Measurements from ENCODE around the gene COPS3.

Gene COPS3

DNA sequence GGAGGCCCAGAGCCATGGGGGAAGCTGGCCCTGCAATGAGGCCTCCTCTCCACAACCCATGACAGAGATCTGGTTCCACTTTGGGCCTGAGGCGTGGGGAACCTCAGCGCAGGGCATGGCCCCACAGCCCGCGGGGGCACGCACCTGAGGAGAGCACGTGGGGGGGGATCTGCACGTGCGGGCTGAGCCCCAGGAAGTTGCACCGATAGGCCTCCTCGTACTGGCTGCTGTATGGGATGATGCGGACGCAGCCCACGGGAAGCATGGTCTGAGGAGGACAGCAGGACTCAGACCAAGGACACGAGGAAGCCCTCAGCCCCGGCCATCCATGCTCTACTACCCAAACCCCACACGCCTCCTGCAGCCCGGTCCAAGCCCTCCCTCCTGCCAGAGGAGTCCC, 64.8 kb downstream of the COPS3 start:
- no peak for DNase-seq (ENCODE audit: low spot score)

- no peak for DNase-seq (ENCODE audit: low spot score)
Measured at GRCh38 chr17:17215575-17215974, 65.5 kb downstream of the COPS3 start.

- no peak for DNase-seq (ENCODE audit: low spot score)
Measured at GRCh38 chr17:17214646-17215436, 66.2 kb downstream of the COPS3 start.

GRCh38 chr17:17213775-17214174, 67.3 kb downstream of the COPS3 start:
- DNase-seq (ENCODE audit: low spot score), result no peak

- no peak for DNase-seq (ENCODE audit: low spot score)
Measured at GRCh38 chr17:17207998-17208397, 73.0 kb downstream of the COPS3 start.

- DNase-seq (ENCODE audit: low spot score), result no peak
Measured at GRCh38 chr17:17206913-17207335, 74.1 kb downstream of the COPS3 start.

GRCh38 chr17:17206124-17206912, 74.7 kb downstream of the COPS3 start, which contains the start of gene PLD6:
TSS of gene PLD6 (minus strand) at chr17:17206333. CDS start at chr17:17206286, 47 bp downstream.
- peak; percentile 85 for DNase-seq (ENCODE audit: low spot score)

GRCh38 chr17:17205368-17206123, 75.5 kb downstream of the COPS3 start:
- peak; percentile 28 for DNase-seq (ENCODE audit: low spot score)

GRCh38 chr17:17204635-17205231, 76.3 kb downstream of the COPS3 start:
- DNase-seq (ENCODE audit: low spot score), result no peak

DNA sequence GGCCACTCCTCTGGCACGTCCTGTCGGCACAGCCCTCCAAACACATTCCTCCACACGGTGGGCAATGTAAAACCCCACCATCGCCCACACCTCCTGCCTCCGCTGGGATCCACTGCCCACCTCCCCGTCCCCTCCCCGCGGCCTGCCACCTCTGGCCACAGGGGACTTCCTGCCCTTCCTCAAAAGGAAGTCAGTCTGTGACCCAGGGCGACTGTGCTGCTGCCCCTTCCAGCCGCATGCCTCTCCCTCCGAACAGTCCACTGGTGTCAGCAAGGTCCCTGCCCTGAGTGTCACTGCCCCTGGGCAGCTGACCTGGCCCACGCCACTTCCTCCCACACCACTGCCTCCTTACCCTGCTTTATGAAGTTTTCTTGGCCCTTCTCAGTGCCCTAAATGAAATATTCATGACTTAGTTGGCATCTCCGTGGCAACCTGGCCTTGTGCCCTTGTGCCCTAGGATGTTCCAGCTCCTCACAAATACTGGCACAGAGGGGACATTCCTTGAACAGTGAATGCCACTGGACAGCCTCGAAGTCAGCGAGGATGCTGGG, 76.9 kb downstream of the COPS3 start:
- no peak for DNase-seq (ENCODE audit: low spot score)

DNA sequence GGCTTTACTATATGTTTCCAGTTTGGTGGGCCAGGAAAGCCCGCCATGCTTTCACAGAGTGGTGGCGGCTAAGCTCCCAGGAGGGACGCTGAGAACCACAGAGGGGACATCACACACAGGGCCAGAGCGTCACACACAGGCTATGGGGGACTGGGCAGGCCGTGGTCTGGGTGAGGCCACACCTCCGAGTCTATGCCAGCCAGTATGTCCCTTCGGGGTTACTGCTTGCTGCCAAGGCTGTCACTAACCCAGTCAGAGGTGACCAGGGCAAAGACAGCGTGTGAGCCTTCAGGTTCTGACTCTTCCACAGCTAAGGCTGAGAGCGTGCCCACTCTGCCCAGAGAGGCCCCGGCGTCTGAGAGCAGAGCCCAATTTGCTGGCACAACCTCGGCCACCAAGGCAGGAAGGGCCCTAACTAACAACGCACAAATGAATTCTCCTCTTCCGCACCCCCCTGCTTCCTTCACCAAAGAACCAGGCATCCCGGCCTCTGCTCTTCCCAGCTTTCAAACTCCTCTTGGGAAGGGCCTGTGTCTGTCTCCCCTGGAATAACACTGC, 77.8 kb downstream of the COPS3 start:
- DNase-seq (ENCODE audit: low spot score), result no peak

DNA sequence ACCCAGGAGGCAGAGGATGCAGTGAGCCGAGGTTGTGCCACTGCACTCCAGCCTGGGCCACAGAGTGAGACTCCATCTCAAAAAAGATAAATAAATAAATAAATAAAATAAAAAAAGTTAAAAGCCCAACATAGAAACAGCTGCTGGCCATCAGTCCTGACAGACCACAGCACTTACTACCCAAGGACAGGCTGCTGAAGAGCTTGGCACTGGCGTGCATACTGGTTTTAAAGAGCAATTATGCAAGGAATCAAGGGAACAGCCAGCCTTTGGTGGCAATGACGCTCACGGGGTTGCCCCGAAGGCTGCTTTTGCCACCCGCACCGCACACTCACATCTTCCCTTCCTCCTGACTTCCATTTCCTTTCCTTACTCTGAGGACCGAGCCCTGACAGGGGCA, 79.1 kb downstream of the COPS3 start:
- no peak for DNase-seq (ENCODE audit: low spot score)

- DNase-seq (ENCODE audit: low spot score), result no peak
Measured at GRCh38 chr17:17201271-17201670, 79.8 kb downstream of the COPS3 start.

- no peak for DNase-seq (ENCODE audit: low spot score)
Measured at GRCh38 chr17:17200831-17201230, 80.2 kb downstream of the COPS3 start.

GRCh38 chr17:17200311-17200710, 80.7 kb downstream of the COPS3 start:
- DNase-seq (ENCODE audit: low spot score), result no peak

DNA sequence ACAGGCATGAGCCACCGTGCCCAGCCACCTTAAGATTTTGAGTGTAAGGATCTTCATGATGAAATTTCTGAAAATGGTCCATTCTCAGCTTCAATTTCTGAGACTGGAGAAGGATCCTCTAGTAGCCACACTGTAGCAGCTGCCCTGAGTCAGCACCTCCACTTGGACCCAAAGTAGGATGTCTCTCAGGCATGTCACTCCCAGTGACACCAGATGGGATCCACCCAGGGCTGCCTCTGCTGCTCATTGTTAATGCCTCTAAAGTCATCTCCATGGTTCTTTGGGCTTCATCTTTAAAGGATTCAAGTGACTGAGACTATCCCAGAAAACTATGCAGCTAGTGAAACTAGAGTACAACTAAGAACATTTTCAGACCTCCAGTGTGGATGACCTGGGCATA, 82.8 kb downstream of the COPS3 start:
- DNase-seq (ENCODE audit: low spot score), result no peak

GRCh38 chr17:17196776-17197175, 84.3 kb downstream of the COPS3 start:
- DNase-seq (ENCODE audit: low spot score), result no peak

All from COLO829 (cell line).